NCI-H2227 treated with DMSO at 0.1 percent for 48 hours (cell line): ENCODE measurements around the gene ASNS.
"Not testable (repeated sequence)": the region's sequence is repeated elsewhere in the genome, so short reads cannot be mapped to it uniquely, and the experiment has no call there.

ENCODE experiments used
- DNase-seq: peaks from one replicate; lab custom pipeline; 2025; lab: John Stamatoyannopoulos, UW

ASNS gene

GRCh38 chr7:97872025-97872669 lies at the start of gene ASNS:
Gene ASNS (minus strand): TSS chr7:97872408. CDS start chr7:97869156, 3,252 bp downstream.
- DNase-seq = peak; percentile 97

GRCh38 chr7:97921254-97921653 lies 49.0 kb upstream of the ASNS start:
- not testable (repeated sequence) for DNase-seq

GRCh38 chr7:97915267-97915666 lies 43.1 kb upstream of the ASNS start:
- DNase-seq = not testable (repeated sequence)

- DNase-seq = not testable (repeated sequence)
Observed at GRCh38 chr7:97912294-97912693, 40.1 kb upstream of the ASNS start.

GRCh38 chr7:97896893-97897292 lies 24.7 kb upstream of the ASNS start:
- not testable (repeated sequence) for DNase-seq

GRCh38 chr7:97891721-97892120 lies 19.5 kb upstream of the ASNS start:
- DNase-seq = not testable (repeated sequence)

- DNase-seq = not testable (repeated sequence)
Observed at GRCh38 chr7:97879527-97879926, 7.3 kb upstream of the ASNS start.

GRCh38 chr7:97874894-97875293 lies 2.7 kb upstream of the ASNS start:
- not testable (repeated sequence) for DNase-seq

- DNase-seq = no peak
Observed at GRCh38 chr7:97873606-97874005, 1.4 kb upstream of the ASNS start.

GRCh38 chr7:97871659-97872024 lies 566 bp downstream of the ASNS start:
- DNase-seq = no peak

- peak; percentile 33 for DNase-seq
Observed at GRCh38 chr7:97868788-97869187, 3.4 kb downstream of the ASNS start.

- DNase-seq = no peak
Observed at GRCh38 chr7:97868314-97868713, 3.9 kb downstream of the ASNS start.

GRCh38 chr7:97865104-97865503 lies 7.1 kb downstream of the ASNS start:
- DNase-seq = no peak

GRCh38 chr7:97859606-97860204 lies 12.5 kb downstream of the ASNS start:
- no peak for DNase-seq

GRCh38 chr7:97858221-97858620 lies 14.0 kb downstream of the ASNS start:
- no peak for DNase-seq

GRCh38 chr7:97857544-97857943 lies 14.7 kb downstream of the ASNS start:
- no peak for DNase-seq

- DNase-seq = no peak
Observed at GRCh38 chr7:97851683-97852082, 20.5 kb downstream of the ASNS start.

- not testable (repeated sequence) for DNase-seq
Observed at GRCh38 chr7:97850262-97851031, 21.8 kb downstream of the ASNS start.

GRCh38 chr7:97847791-97848190 lies 24.4 kb downstream of the ASNS start:
- no peak for DNase-seq

- no peak for DNase-seq
Observed at GRCh38 chr7:97846945-97847344, 25.3 kb downstream of the ASNS start.

GRCh38 chr7:97845622-97846203 lies 26.5 kb downstream of the ASNS start:
- DNase-seq = peak; percentile 58

GRCh38 chr7:97844036-97844435 lies 28.2 kb downstream of the ASNS start:
- no peak for DNase-seq
